Measurements from ENCODE around the gene FLNA.
"Not testable (repeated sequence)": the region's sequence is repeated elsewhere in the genome, so short reads cannot be mapped to it uniquely, and the experiment has no call there.

Gene FLNA

GRCh38 chrX:154374313-154375155 lies at the start of gene FLNA:
FLNA (minus strand) TSS chrX:154374634; CDS start chrX:154371245, 3,389 bp downstream.
- no peak for DNase-seq (ENCODE audit: low spot score)

DNA sequence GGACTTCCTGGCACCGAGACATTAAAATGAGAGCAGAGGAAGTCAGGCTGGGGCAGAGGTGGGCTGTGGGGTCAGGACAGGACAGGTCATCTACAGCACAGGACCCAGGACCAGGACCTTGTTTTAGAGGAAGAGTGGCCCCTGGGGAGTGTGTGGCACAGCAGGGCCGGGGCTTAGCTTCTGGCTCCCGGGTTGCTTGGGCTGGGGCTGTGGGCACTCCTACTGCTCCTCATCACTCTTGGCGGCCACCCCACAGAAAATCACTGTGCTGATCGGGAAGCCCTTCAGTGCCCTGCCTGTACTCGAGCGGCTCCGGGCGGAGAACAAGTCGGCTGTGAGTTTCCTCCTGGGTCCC lies 45.9 kb upstream of the FLNA start:
- no peak for DNase-seq (ENCODE audit: low spot score)

DNA sequence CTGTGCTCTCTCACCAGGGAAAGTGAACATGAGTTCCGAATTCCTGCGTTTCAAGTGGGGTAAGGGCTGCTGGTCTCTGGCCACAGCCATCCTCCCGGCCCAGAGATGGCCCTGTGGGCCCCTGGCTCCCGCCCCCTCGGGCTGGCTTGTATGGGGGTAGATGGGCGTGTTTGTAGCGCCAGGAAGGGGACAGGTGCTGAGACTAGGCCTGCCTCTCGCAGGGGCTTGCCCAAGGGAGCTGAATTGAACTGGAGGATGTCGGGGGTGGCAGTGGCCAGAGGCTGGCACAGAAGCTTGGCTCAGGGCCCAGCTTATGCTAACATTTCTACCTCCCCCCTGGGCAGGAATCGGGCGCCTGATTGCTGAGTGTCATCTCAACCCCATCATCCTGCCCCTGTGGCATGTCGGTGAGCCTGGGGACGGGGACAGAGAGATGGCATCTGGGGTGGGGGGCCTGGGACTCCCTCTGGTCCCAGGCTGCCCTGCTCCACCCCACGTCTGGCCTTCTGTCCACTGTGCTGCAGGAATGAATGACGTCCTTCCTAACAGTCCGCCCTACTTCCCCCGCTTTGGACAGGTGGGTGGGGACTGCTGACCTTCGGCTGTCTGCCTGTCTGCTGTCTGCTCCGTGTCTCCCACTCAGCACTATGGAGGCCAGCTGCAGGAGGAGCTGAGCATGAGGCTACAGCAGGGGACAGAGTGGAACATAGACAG lies 45.4 kb upstream of the FLNA start:
- no peak for DNase-seq (ENCODE audit: low spot score)

DNA sequence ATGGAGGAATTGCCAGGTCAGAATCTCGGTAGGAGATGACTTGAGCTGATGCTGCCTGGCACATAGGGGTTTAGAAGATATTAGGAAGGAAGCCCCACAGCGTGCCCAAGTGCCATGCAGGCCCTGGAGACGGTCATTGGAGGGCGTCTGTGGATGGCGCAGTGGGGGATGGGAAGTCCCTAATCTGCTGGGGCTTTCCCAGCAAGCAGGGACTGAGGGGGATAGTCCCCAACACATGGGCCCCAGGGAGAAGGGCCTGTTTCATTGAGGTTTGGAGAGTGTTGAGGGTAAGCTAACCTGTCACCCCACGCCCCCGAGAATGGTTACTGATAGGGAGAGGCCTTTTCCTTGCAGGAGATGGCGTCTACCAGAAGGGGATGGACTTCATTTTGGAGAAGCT lies 44.8 kb upstream of the FLNA start:
- DNase-seq (ENCODE audit: low spot score): no peak

- no peak for DNase-seq (ENCODE audit: low spot score)
These were observed 42.7 kb upstream of the FLNA start for GRCh38 chrX:154417157-154417556.

DNA sequence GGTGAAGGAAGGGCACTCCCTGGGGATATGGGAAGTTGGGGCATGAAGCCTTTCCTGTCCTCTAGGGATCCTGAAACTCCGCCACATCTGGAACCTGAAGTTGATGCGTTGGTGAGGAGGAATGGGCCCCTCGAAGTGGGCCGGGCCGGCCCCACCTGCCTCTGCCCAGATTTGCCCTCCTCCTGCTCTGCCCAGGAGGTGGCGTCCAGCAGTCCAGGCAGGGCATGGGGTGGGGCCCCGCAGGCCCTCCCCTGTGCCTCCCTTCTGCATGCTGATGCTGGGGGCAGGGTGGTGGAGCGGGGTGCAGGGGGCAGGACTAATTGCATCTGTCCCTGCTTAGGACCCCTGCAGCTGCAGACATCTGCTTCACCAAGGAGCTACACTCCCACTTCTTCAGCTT lies 38.7 kb upstream of the FLNA start:
- DNase-seq (ENCODE audit: low spot score): no peak

DNA sequence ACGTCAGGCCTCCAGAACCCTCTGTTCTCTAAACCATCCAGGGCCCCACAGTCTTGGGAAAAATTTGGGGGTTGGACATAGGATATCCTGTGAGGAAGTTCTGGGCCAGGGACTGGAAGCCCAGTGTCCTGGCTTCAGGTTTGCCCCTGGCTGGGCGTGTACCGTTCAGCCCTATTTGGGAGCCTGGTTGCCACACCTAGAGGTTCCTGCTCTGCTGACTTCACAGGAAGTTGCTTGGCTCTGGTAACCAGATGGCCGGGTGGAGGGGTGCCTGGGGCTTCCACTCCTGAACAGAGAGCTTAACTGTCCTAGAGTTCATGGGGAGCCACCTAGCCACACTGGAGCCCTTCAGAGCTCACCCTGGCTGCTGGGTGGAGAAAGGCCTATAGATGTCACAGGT lies 38.0 kb upstream of the FLNA start:
- no peak for DNase-seq (ENCODE audit: low spot score)

GRCh38 chrX:154411981-154412340 lies 37.5 kb upstream of the FLNA start:
- peak; percentile 58 for DNase-seq (ENCODE audit: low spot score)

DNA sequence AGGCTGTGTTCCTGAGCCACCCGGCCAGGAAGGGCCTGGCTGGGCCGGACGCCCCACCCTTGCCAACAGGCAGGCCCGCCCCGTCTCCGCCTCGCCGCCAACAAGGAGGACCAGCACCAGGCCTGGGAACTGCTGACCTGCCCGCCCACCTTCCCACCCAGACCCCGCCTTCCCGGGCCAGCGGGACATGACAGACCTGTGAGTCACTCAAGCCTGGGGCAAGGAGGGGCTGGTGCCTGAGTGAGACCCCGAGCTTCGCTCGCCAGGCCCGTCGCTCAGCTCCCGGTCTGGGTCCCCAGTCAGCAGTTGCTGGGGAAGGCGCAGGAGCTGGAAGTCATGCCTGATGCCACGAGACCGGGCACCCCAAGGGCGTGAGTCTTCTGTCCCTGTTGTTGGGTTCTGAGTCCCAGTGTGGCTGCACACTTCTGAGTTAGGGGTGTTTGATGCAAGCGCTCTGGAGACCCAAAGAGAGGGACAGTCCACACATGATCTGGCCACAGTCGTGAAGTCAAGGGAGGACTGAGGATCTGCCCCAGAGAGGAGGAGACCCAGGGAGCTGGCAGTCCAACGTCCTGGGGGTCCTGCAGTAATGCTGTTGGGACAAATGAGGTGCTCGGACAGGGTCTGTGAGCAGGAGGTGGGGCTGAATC lies 34.9 kb upstream of the FLNA start, which contains the start of gene DNASE1L1:
DNASE1L1 (minus strand) TSS at position 33 of the 650 bp plus-strand sequence. CDS start 3,686 bp downstream, outside the sequence.
- DNase-seq (ENCODE audit: low spot score): peak; percentile 76

DNA sequence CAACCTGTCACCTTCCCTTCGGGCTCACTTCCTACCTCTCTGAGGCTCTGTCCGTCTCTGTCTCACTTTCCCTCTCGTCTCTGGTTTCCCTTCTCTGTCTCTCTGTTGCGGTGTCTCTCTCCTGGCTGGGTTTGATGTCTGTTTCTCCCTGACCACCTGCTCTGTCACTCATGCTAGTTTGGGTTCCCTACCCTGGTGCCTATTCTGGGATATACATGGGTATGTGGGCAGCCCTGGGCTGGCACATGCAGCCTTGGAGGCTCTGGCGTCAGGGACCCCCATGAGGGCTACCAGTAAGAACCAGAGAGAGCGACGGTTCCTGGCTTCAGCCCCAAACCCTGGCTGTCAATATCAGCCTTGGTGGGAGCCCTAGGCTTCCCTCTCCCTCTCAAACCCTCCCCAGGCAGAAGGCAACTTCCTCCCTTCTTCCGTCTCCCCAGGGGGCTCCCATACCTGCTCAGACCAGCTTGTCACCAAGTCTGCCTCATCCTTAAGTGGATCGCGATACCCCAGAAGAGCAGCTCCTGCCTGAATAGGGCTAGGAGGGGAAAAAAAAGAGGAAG lies 34.3 kb upstream of the FLNA start:
- DNase-seq (ENCODE audit: low spot score): no peak

DNA sequence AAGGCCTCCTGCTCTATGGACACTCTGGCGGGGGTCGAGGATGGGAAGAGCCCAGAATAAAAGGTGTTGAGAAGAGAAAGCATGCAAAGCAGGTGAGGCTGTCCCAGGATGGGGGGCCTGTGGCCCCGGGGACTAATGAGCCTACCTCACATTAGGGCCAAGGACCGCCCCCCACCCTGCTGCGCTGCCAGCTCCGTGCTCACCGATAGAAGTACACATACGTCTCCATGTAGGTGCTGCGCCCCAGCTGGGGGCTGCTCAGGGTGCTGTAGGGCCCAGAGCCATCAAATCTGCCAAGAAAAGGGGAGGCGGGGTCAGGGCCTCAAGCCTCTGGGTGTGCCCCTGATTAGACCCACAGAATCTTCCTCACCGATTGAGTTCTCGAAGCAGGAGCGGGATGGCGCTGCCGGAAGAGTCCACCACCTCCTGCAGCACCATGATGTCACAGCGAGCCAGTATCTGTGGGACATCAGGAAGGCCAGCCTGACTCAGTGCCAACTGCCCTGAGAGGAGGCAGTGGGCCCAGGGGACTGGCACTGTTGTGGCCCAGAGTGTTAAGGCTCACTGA lies 30.3 kb upstream of the FLNA start:
- no peak for DNase-seq (ENCODE audit: low spot score)

GRCh38 chrX:154403858-154404257 lies 29.4 kb upstream of the FLNA start:
- DNase-seq (ENCODE audit: low spot score): no peak

DNA sequence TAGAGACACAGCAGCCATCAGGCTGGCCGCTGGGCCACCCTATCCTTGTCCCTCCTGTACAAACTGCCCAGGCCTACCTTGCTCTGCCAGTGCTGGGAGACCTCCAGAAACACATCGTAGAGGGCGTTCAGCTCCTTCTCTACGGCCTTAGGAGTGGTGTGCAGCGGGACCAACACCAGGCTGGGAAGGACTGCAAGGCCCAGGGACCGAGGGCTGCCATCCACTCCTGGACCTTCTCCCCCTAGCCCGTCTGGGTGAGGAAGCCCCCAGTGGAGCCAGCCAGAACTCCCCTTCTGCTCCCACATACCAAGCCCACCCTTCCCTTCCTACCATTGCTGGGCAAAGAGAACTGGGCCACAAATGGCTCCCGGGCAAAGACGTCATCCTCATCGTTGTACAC lies 28.8 kb upstream of the FLNA start:
- no peak for DNase-seq (ENCODE audit: low spot score)

DNA sequence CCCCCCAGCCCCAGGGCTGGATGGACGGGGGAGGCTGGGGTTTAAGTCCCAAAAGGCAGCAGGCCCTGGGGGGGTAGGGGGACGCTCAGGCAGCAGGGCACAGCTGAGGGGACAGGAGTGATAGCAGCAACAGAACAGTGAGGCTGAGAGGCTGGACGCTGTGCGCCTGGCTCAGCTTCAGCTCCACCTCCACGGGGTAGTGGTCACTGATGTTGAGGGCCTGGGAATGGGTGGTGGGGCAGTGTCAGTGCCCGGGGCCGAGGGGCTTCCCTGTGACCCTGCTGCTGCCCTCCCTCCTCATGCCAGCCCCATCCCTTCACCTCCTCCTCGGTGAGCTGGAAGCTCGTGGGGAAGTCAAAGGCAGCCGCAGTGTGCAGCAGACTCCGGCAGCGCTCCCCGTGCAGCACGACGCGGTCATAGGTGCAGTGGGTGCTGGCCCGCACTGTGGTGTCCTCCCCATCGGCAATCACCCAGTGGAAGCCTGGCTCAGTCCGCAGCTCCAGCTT lies 28.2 kb upstream of the FLNA start:
- no peak for DNase-seq (ENCODE audit: low spot score)

GRCh38 chrX:154401918-154402621 lies 27.6 kb upstream of the FLNA start:
- DNase-seq (ENCODE audit: low spot score): no peak

- no peak for DNase-seq (ENCODE audit: low spot score)
These were observed 26.8 kb upstream of the FLNA start for GRCh38 chrX:154401045-154401799.

GRCh38 chrX:154400369-154400817 lies 26.0 kb upstream of the FLNA start:
- DNase-seq (ENCODE audit: low spot score): not testable (repeated sequence)

GRCh38 chrX:154399527-154400368 lies 25.3 kb upstream of the FLNA start:
- no peak for DNase-seq (ENCODE audit: low spot score)

- DNase-seq (ENCODE audit: low spot score): peak; percentile 43
These were observed 24.5 kb upstream of the FLNA start for GRCh38 chrX:154398668-154399526.

Measured in AG20443 (cell line).